Nephron progenitor cell (in vitro differentiated cells): ENCODE measurements around the gene CAB39L.

ENCODE experiments used
- DNase-seq: peaks from one replicate; pipeline ENCODE4 v3.0.0; 2021
- H3K27ac Mint-ChIP-seq: 2 replicates; pipeline ENCODE4 v1.8.0; 2021; ENCODE audit warnings: mild to moderate bottlenecking, moderate library complexity, mixed read lengths
- H3K27me3 Mint-ChIP-seq: 2 replicates; pipeline ENCODE4 v1.8.0; 2021; ENCODE audit warnings: mild to moderate bottlenecking, low read depth, mixed read lengths; ENCODE audit not compliant: poor library complexity
- H3K36me3 Mint-ChIP-seq: 2 replicates; pipeline ENCODE4 v1.8.0; 2021; ENCODE audit warnings: low read depth, mixed read lengths
- H3K4me1 Mint-ChIP-seq: 2 replicates; pipeline ENCODE4 v1.8.0; 2021; ENCODE audit warnings: mixed read lengths
- H3K4me3 Mint-ChIP-seq: 2 replicates; pipeline ENCODE4 v1.8.0; 2021; ENCODE audit warnings: mild to moderate bottlenecking, moderate library complexity, mixed read lengths
- H3K9me3 Mint-ChIP-seq: 2 replicates; pipeline ENCODE4 v1.8.0; 2021; ENCODE audit warnings: mild to moderate bottlenecking, moderate library complexity, mixed read lengths
- CTCF ChIP-seq: fragments of 200-600 bp; sonication (generic); IDR thresholded peaks from 2 replicates; pipeline ENCODE4 v1.5.0; 2021; ENCODE audit warnings: antibody characterized with exemption

Gene CAB39L

DNA sequence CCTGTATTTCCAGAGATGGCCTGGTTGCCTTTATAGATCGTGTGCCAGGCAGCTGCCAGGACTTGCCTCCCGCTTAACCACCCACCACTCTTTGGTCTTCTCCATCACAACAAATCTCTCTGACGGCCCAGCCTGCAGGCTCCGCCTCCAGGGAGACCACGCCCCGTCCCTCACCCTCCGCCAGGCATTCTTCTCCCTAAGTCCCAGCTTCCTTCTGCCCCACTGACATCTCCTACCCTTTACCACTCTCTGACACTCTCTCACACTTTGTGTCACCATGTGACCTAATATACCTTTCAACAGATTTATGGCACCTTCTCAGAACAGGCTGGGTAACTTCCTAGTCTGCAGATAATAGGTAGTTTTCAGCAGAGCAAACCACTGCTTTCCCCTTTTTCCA, 95.1 kb downstream of the CAB39L start:
- no peak for TF ChIP-seq CTCF
- peaks cover 35% of the 10 kb centered on the region for H3K4me1 Mint-ChIP-seq
- no peaks in the 10 kb centered on the region for H3K9me3 Mint-ChIP-seq
- DNase-seq: peak; percentile 54
- H3K36me3 Mint-ChIP-seq: peaks cover 6% of the 10 kb centered on the region
- H3K4me3 Mint-ChIP-seq: peak overlapping the region; percentile 19
- H3K27me3 Mint-ChIP-seq: no peaks in the 10 kb centered on the region
- no peak overlapping the region for H3K27ac Mint-ChIP-seq

DNA sequence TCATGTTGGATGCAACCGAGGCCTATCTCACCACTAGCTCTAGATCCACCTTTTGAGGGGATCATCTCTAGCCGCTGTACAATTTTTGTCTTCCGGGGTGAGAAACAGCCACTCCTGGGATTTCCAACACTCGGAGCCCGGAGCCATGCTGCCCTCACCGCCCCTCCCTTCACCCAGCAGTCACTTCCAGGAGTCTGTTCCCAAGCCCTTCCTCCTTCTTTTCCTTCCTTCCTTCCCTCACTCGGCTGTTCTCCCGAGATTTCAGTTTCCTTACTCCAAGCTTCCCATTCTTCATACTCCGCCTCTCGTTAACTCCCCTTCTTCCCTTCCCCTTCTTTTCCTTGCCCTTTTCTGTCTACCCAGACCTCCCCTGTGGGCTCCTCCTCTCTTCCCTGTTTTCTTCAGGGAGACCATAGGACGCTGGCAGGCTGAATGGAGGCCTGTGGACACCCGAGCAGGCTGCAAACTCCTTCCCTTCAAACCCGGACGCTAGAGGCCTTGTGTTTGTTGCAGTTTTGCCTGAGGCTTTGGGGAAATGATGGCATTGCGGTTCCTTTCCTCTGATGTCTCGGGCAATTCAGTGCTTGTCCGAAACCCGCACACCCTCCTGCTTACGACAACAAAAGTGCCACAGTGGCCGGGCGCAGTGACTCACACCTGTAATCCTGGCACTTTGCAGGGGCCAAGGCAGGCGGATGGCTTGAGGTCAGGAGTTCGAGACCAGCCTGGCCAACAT, 96.0 kb downstream of the CAB39L start:
- Mint-ChIP-seq H3K27ac (no peak overlapping the region), H3K4me3 (no peak overlapping the region), H3K36me3 (peaks cover 6% of the 10 kb centered on the region), H3K4me1 (peaks cover 40% of the 10 kb centered on the region), H3K27me3 (no peaks in the 10 kb centered on the region), H3K9me3 (no peaks in the 10 kb centered on the region)
- DNase-seq: no peak
- TF ChIP-seq CTCF: no peak

DNA sequence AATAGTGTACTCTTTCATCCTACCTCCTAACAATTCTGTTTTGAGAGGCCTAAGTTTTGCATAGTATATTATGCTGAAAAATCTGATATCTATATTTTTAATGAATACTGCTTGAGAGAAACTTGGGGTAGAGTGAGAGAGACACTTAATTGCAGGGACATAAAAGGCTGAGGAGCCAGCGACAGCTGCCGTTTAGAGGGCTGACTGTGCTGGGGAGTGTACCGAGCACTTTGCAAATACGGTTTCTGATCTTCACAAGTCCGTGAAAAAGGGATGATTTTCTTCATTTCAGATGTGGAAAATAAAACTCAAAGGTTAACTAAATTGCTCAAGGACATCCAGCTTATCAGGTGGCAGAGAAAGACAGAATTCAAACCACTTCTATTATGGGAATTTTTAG, 97.4 kb downstream of the CAB39L start:
- Mint-ChIP-seq H3K27ac (no peak overlapping the region), H3K4me3 (no peak overlapping the region), H3K4me1 (peaks cover 39% of the 10 kb centered on the region), H3K27me3 (no peaks in the 10 kb centered on the region), H3K36me3 (peaks cover 6% of the 10 kb centered on the region), H3K9me3 (no peaks in the 10 kb centered on the region)
- no peak for TF ChIP-seq CTCF
- DNase-seq: no peak

DNA sequence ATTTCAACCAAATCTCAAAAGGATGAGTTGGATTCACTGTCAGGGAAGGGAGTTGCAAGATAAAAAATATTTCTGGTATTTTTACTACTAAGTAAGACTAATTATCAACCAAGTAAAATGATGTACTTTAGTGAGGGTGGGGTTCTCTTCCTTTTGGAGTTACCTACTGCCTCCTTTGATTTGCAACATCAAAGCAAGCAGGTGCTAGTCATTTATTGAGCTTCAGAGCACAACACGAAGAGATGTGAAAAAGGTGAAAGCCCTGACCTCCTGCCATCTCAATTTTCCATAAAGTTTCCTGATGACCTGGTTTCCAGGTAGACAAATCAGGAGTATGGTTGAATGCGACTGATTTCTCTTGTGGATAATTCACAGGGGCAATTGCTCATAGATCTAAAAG, 100.1 kb downstream of the CAB39L start:
- H3K9me3 Mint-ChIP-seq: no peaks in the 10 kb centered on the region
- no peak overlapping the region for H3K4me3 Mint-ChIP-seq
- H3K27ac Mint-ChIP-seq: no peak overlapping the region
- H3K27me3 Mint-ChIP-seq: no peaks in the 10 kb centered on the region
- peaks cover 30% of the 10 kb centered on the region for H3K4me1 Mint-ChIP-seq
- no peak for TF ChIP-seq CTCF
- DNase-seq: no peak
- peaks cover 3% of the 10 kb centered on the region for H3K36me3 Mint-ChIP-seq

GRCh38 chr13:49343255-49343654, 100.6 kb downstream of the CAB39L start:
- Mint-ChIP-seq H3K9me3 (no peaks in the 10 kb centered on the region), H3K27ac (no peak overlapping the region), H3K4me1 (peaks cover 26% of the 10 kb centered on the region), H3K4me3 (no peak overlapping the region), H3K36me3 (no peaks in the 10 kb centered on the region), H3K27me3 (no peaks in the 10 kb centered on the region)
- TF ChIP-seq CTCF: no peak
- no peak for DNase-seq

DNA sequence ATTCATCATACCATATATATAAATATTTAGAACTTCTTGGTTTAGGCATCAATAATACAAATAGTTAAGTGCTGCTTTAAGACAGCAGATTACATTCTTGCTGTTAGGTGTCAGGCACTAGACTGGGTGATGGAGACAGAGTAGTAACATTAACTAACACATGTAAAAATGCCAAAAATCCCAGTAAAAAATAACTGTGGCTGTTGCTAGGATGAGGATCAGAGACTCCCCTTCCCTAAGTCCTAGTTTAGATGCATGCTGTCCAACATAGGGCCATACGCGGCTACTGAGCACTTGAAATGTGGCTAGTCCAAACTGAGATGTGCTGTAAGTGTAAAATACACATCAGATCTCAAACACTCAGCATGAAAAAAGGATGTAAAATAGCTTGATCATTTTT, 101.4 kb downstream of the CAB39L start:
- Mint-ChIP-seq H3K36me3 (no peaks in the 10 kb centered on the region), H3K27me3 (no peaks in the 10 kb centered on the region), H3K9me3 (no peaks in the 10 kb centered on the region)

More for the DNA sequence above, 101.4 kb downstream of the CAB39L start:
- Mint-ChIP-seq H3K4me3 (no peak overlapping the region), H3K4me1 (peaks cover 21% of the 10 kb centered on the region), H3K27ac (no peak overlapping the region)
- TF ChIP-seq CTCF: no peak
- DNase-seq: no peak
